Measurements from ENCODE around the gene STARD10.

GRCh38 chr11:72789493-72790131, 4.2 kb downstream of the STARD10 start:
- TF ChIP-seq POLR2AphosphoS5 (IDR thresholded peaks at IDR 0.05; ENCODE audit: low read depth, low read length) (no peak), TAF1 (IDR thresholded peaks at IDR 0.05; ENCODE audit: borderline replicate concordance, insufficient read depth, low read length) (no peak), REST (IDR thresholded peaks at IDR 0.05; ENCODE audit: insufficient read depth in 1 of 2, low read depth in 2 of 2, low read length in 2 of 2) (no peak)

Measured in PFSK-1 (cell line).